ENCODE measurements around the gene PCBD1.
A peak's percentile ranks its signal among the peaks of the same experiment; 100 is the strongest.

The PCBD1 gene

GRCh38 chr10:70901276-70901878 is 13.0 kb upstream of the PCBD1 start:
- no peak for DNase-seq

- DNase-seq = no peak
These were observed 10.7 kb upstream of the PCBD1 start for GRCh38 chr10:70899096-70899495.

DNA sequence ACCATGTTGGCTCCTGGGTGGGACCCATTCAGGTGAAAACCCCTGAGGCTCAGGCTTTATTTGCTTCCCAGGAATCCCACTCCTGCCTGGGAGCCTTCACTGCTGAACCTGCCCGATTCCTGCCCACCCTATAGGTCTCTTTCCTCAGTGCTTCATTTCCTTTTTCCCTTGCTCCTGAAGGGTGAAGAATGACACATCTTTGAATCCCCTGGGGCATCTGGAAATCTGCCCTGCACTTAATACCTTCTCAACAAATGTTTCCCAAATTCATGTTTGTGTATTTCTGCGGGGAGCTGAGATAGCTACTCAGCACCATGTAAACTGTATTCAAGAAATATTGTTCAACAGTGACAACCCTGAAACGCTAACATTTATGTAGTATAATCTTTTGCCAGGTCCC is 10.3 kb upstream of the PCBD1 start:
- DNase-seq = no peak

DNA sequence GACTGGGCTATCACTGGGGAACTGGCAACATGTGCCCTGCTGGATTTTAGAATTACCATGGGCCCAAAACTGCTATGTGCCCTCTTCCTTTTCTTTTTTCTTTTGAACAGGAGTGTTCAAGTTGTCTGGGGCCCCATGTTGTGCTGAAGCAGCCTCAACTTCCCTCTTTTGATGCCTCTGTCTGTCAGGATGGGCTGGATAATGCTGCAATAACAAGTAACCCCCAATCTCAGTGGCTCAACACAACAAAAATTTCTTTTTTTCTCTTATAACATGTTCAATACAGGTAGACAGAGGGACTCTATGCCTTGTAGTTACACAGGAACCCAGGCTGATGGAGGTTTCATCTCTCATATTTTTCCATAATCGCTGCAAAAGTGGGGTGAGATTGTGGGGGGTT is 8.2 kb upstream of the PCBD1 start:
- no peak for DNase-seq

- DNase-seq = no peak
These were observed 6.1 kb upstream of the PCBD1 start for GRCh38 chr10:70894416-70894815.

- no peak for DNase-seq
These were observed 5.1 kb upstream of the PCBD1 start for GRCh38 chr10:70893227-70894006.

DNA sequence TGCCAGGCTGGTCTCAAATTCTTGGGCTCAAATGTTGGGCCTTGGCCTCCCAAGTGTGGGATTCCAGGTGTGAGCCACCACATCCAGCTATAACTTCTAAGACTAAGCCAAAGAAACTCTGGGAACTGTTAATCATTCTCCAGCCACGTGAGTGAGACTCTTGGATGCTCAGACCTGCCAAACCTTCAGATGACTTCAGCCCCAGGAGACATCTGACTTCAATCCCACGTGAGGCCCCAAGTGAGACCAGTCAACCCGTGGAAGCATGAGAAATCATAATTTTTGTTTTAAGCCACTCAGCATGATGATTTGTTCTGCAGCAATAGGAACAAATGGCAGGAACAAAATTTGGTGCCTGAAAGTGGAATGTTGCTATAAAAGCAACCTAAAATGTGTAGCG is 4.3 kb upstream of the PCBD1 start:
- no peak for DNase-seq

GRCh38 chr10:70891627-70892026 is 3.3 kb upstream of the PCBD1 start:
- DNase-seq = no peak

- no peak for DNase-seq
These were observed 2.6 kb upstream of the PCBD1 start for GRCh38 chr10:70890917-70891431.

DNA sequence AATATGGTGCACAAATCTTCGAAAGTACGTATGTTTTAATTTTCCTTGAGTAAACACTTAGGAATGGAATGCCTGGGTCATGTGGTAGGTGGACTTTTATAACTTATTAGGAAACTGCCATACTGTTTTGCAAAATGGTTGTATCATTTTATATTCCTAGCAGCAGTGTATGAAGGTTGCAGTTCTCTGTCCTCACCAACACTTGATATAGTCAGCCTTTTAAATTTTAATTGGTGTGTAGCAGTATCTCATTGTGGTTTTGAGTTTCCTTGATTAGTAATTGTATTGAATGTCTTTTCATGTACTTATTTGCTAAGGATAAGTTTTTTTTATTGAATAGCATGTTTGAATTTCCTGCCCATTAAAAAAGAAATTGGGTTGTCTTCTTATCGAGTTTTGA is 926 bp upstream of the PCBD1 start:
- no peak for DNase-seq

DNA sequence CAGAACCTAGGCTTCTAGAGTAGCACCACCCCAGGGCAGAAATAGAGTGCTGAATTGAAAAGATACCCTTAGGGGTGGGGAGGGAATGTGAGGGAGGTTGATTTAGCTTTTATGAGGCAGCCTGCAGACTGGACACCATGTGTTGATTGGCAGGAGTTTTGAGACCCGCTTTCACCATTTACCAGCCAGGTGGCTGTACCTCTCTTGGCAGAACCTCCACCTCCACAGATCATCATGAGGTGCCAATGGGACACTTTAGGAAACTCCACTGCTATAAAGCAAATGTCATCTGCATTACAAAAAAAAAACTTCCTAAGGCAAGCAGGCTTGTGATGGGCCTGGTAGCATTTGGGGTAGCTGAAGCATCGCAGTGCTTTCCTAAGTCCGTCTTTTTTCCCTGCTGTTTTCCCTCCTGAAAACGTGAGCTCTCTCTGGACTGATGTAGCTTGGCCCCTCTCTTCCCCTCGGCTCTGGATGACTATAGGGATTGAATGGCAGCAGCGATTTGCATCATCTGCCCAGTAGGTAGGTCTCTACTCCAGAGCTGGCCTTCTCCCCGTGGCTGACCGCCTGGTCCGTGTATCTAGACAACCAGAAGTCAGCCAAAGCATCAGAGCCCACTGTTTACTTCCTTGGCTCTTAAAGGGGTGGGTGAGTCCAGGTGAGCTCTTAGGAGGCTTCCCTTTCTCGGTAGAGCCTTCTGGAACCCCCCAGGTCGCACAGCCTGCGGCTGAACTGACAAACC is 1.3 kb downstream of the PCBD1 start:
- no peak for DNase-seq

DNA sequence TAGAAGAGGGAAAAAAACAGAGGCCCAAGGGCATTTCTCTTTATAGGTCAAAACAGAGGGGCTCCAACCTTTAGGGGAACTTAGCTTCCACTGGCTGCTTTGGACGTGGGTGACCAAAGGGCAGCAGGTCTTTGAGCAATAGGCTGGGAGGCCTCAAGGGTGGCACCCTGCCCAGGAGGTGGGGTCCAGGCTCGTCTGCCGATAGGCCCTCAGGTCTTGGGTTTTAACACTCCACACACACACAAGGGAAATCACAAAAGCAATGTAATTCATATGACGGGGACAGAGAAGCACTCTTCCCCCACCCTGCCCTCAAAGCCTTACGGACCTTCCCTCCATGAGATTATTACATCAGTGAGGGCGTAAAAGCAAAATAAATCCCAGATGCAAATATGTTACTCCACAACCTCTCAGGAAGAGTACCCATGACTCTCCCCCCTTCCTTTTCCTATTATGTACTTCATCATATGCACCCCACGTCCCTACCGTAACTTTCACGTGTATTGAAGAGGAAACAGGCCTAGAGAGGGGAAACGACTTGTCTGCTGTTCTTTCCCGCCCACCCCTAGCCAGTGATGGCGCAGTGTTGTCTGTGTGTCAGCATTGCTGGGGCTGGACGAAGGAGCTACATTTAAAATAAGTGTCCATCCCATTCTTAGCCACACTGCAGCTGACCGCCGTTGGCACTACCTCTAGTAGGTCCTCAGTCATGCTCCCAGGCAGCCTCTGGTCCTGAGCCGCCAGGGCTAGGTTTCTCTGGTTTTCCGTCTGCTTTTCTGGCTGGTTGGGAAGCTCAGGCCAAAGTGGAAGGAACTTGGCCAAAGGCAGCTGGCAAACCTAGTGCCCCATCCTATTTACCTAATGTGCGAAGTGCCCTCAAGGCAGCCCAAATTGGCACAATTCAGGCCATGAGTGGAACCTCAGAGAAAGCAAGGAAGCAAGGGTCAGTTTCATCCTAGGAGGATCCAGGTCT is 2.1 kb downstream of the PCBD1 start:
- no peak for DNase-seq

DNA sequence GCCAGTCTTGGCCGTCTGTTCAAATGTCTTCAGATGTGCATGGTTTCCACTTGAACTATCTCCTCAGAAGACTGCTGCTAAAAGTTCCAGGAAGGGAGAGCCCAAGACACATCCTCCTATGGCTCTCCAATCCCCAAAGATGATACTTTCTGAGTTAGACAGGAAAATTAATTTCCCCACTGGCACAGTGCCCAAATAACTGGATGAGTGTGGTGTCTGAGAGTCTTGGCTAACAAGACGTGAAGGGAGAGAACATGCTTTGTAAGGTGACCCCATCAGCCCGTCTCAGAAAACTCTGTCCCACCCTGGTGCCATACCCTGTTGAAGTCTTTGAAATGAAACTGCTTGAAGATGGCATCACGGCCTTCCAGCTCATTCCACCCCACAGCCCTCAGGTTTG is 2.9 kb downstream of the PCBD1 start:
- no peak for DNase-seq

GRCh38 chr10:70884741-70885140 is 3.6 kb downstream of the PCBD1 start:
- no peak for DNase-seq

GRCh38 chr10:70880077-70880534 is 8.3 kb downstream of the PCBD1 start:
- DNase-seq = peak; percentile 22 to 51 (median 48)

DNA sequence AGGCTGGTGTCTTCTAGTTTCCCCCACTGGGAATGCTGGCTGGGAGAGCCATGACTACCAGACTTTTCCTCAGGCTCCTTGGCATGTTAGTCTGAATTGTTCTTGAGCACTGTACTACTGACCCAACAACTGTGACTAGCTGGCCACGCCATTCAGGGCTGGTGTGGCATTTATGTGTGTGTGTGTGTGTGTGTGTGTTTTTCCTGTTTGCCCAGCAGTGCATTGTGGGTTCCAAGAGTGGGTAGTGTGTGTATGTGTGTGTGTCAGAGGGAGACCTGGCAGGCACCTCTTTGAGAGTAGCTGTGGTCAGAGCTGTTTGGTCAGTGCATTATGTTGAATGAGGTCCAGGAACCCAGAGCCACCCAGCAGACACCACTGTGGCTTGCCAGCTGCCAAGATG is 9.2 kb downstream of the PCBD1 start:
- no peak for DNase-seq

- no peak for DNase-seq
These were observed 14.3 kb downstream of the PCBD1 start for GRCh38 chr10:70874061-70874460.

GRCh38 chr10:70872291-70872690 is 16.1 kb downstream of the PCBD1 start:
- DNase-seq = no peak

DNA sequence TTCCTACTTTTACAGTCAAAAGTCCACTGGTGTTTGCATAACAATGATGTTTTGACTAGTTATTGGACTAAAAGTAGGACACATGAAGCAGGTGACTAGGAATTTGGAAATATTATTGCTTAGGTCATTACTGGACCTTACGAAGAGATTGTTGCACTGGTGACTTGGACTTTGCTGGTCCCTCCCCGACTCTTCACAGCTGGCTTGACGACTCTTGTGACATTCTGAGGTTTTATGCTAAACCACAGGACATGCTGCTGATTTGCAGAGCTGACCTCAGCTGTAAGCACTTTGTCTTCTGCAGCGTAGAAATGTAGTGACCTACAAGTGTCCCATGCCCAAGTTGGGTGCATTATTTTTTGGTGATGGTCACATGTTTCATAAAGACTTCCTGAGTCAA is 21.9 kb downstream of the PCBD1 start:
- DNase-seq = no peak

- DNase-seq = no peak
These were observed 23.4 kb downstream of the PCBD1 start for GRCh38 chr10:70864935-70865334.

- no peak for DNase-seq
These were observed 24.8 kb downstream of the PCBD1 start for GRCh38 chr10:70863470-70864160.
